Fibroblast of the conjunctiva (primary cell): ENCODE measurements around the gene S100A10.
A peak's percentile ranks its signal among the peaks of the same experiment; 100 is the strongest.

ENCODE experiments used
- DNase-seq: peaks from one replicate; pipeline ENCODE4 v3.0.0-alpha.2; 2010; ENCODE audit warnings: low read depth

S100A10 gene

DNA sequence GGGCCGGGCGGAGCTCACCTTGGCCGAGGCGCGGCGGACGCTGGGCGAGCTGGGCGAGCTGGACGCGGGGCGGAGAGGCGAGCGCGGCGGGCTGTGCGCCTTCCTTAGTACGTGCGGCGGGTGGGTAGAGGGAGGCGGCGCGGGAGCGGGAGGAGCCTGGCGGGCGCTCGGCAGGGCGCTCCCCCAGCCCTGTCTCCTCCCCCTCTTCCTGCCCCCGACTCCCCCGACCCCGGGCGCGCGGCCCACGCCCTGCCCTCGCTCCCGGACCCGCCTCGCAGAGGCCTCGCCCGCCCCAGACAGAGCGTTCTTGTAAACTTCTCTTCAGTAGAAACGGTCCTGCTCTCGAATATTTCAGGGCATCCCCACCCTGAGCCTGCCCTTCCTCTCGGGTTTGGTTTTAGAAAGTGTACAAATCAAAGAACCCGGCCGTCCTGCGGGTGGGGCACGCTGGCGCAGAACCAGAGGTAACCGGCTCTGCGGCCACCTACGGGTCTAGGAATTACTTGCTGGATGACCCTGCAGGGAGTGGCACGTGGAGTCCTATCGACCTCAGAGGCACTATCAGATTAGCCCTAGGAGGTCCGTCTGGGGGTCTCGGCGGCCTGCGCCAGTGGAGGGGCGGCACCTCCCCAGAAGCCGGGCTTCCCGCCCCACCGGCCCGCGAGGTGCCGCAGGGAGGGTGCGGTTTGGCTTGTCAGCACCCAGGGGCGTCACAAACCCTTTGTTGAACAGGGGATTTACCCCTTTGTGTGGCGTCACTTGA lies at the start of gene S100A10:
Gene S100A10 (minus strand): TSS at position 126 of the 763 bp plus-strand sequence. CDS start 7,629 bp downstream, outside the sequence.
- peak; percentile 79 for DNase-seq

DNA sequence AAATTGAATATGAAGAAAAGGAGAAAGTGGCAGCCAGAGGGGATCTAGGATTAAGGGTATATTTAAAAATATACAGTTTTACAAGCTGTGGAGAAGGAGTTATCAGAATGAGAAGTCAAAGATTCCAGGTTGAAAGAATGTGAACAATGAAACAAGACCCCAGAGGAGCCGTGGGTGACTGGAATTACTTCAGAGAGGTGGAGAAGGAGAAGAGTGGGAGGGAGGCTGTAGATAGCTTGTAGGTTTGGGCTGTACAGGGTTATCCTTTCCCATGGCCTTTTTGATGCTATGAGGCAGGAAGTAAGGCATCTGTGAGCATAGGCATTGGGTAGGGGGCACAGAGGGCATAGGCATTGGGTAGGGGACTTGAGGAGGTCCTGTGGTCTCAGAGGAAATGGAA lies 48.4 kb upstream of the S100A10 start:
- DNase-seq: no peak

- no peak for DNase-seq
These were observed 46.2 kb upstream of the S100A10 start for GRCh38 chr1:152039886-152040285.

GRCh38 chr1:152039461-152039860 lies 45.8 kb upstream of the S100A10 start:
- no peak for DNase-seq

DNA sequence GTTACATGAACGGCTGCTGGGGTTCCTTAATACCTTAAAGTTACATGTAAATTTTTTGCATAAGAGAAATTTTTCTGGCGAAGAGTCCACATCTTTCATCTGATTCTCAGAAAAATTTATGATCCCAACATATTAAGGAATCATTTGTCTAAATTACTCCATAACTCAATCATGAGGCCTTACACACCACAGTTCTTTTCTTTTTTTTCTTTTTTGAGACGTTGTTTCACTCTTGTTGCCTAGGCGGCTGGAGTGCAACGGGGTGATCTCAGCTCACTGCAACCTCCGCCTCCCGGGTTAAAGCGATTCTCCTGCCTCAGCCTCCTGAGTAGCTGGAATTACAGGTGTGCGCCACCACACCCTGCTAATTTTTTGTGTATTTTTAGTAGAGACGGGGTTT lies 45.2 kb upstream of the S100A10 start:
- no peak for DNase-seq

- peak; percentile 76 for DNase-seq
These were observed 42.9 kb upstream of the S100A10 start, which contains the start of gene S100A11 for GRCh38 chr1:152036267-152037216. TSS of gene S100A11 (minus strand) at chr1:152037004. CDS start at chr1:152036915, 89 bp downstream.

- no peak for DNase-seq
These were observed 42.0 kb upstream of the S100A10 start for GRCh38 chr1:152035539-152036266.

- peak; percentile 62 for DNase-seq
These were observed 41.2 kb upstream of the S100A10 start for GRCh38 chr1:152034654-152035538.

GRCh38 chr1:152034324-152034653 lies 40.6 kb upstream of the S100A10 start:
- DNase-seq: no peak

- DNase-seq: no peak
These were observed 36.2 kb upstream of the S100A10 start for GRCh38 chr1:152029929-152030211.

GRCh38 chr1:152029144-152029928 lies 35.7 kb upstream of the S100A10 start:
- peak; percentile 52 for DNase-seq

DNA sequence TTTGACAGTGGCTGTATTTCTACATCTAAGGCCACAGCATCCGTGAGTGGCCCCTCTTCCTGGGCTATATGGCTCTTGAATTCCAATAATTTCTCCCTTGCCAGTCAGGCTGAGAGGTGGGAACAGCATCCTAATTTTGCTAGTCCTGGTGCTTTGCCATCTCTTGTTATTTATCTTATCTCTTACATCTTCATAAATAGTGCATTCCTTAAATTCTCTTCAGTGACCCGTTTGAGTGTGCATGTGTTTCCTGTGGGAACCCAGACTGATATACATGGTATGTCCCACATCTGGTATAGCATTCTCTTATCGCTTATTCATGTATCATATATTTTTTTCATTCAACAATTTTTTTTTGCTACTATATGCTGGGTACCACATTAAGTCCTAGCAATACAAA lies 33.2 kb upstream of the S100A10 start:
- DNase-seq: no peak

- DNase-seq: no peak
These were observed 30.6 kb upstream of the S100A10 start for GRCh38 chr1:152024223-152024622.

GRCh38 chr1:152023221-152023620 lies 29.6 kb upstream of the S100A10 start:
- DNase-seq: no peak

DNA sequence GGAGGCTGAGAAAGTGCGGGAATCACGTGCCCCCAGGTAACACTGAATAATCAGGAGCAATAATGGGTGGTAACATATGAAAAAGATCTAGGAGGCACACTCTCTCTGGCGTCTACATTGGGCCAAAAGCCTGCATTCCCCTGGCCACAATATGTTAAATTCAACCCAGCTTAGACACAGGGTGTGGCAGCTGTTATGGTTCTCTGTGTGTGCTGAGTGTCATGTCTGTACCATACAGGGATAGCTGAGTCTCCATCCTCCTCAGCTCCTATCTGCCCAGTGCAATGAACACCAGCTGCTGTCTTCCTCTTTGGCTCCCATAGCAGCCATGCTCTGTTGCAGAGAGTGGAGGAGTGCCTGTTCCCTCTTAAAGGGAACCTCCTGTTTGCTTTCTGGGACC lies 28.8 kb upstream of the S100A10 start:
- no peak for DNase-seq

- DNase-seq: no peak
These were observed 27.9 kb upstream of the S100A10 start for GRCh38 chr1:152021569-152021968.

- DNase-seq: no peak
These were observed 27.2 kb upstream of the S100A10 start for GRCh38 chr1:152020849-152021248.

GRCh38 chr1:152018537-152018936 lies 24.9 kb upstream of the S100A10 start:
- DNase-seq: no peak

DNA sequence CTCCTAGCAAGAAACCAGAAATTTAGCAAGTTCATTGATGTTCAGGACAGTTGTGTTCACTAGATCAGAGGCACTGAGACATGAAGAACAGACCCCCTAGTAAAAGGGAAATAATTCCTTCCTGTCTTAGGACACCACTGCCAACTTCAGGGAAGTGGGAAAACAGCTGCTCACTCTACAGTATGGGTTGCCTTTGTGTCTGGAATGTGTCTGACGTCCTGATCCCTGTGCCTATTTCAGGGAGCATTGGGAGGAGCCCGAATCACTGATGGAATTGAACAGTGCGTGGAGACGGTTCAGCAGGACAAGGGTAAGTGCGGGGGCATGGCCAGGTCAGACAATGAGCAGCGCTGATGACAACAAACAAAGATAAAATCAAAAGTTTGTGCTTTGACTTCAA lies 22.1 kb upstream of the S100A10 start:
- DNase-seq: no peak

DNA sequence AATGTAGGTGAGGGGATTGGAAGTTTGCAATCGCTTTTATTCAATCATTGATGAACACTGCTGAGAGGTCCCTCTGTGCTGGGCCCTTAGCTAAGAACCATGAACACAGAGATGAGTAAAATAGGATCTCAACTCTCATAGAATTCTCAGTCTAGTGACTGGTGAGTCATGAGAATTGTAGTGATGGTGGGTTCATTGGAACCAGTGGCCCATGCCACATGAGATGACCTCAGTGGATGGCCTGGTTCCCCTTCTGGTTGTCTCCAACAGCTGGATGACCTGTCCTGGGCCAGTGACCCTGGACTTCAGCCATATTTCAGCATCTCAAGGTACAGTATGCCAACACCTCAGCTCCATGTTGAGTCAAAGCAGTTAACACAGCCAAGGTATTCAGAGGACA lies 21.3 kb upstream of the S100A10 start:
- no peak for DNase-seq
